H1 (cell line): ENCODE results near the gene ST8SIA4.

Experiments used
- POLR2A ChIP-seq, 2 experiments: IDR thresholded peaks; 1 replicate in 1 of 2; 2 replicates in 1 of 2; pipeline ENCODE4 v1.6.1; 2011; ENCODE audit warnings: low read depth in 2 of 2, low read length in 2 of 2, mild to moderate bottlenecking in 2 of 2; ENCODE audit errors: control extremely low read depth in 1 of 2
- ZNF274 ChIP-seq: IDR thresholded peaks from 2 replicates; pipeline ENCODE4 v1.7.0; 2012; ENCODE audit warnings: low read length, borderline replicate concordance; ENCODE audit errors: extremely low read depth

DNA sequence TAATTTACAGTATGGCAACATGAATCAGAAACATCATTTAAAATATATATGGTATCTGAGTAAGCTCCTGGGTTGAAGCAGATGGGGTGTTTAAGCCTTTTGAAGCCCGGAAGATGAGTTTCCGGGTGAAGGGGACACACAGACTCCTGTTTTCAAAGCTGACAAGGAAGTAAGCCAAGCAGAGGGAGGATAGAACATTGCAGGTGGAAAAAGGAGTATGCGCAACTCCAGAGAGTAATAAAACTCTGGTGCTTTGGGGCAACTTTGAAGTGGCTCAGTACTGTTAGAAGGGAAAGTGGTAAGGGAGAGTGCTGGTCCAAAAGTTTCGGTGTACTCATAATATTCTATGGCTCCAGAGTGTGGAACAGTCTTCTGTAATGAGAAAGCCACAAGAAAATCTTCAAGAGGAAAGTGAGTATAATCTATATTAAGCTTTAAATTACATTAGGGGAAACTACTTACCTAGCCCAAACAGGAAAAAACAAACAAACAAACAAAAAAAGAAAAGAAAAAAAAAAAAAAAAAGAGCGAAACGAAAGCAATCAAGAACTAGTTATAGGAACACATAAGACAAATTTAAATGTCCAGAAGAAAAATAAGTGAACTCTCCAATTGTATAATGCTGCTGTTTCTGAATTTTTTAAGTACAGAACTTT, 2.3 kb upstream of the ST8SIA4 start:
- TF ChIP-seq POLR2A (IDR thresholded peaks at IDR 0.05; ENCODE audit: control extremely low read depth in 1 of 2, low read depth in 2 of 2, low read length in 2 of 2) (no peak), ZNF274 (no peak)
